ENCODE measurements around the gene ZDHHC7.

Gene ZDHHC7

GRCh38 chr16:84999857-85000480 is 11.4 kb downstream of the ZDHHC7 start:
- H3F3A ChIP-seq (ENCODE audit: control insufficient read depth, insufficient read depth), result no peaks in the 10 kb centered on the region
- no peak overlapping the region for H3K4me2 ChIP-seq (ENCODE audit: low read length)
- H3K4me3 ChIP-seq (ENCODE audit: low read length), result no peak overlapping the region
- H3K9me2 ChIP-seq (replicated peaks; ENCODE audit: control insufficient read depth, low read length), result no peaks in the 10 kb centered on the region
- no peaks in the 10 kb centered on the region for H3K9me3 ChIP-seq (ENCODE audit: control insufficient read depth, insufficient read depth, low read length)
- TF ChIP-seq CTCF (IDR thresholded peaks at IDR 0.05; ENCODE audit: low read depth, low read length, poor library complexity, severe bottlenecking) (no peak), EZH2phosphoT487 (IDR thresholded peaks at IDR 0.05; ENCODE audit: borderline replicate concordance, low read length) (no peak)
- peaks cover 9% of the 10 kb centered on the region for H3K4me1 ChIP-seq (ENCODE audit: control insufficient read depth, low read length)
- peaks cover 9% of the 10 kb centered on the region; the same call in 1 of the 2 replicates for H4K20me1 ChIP-seq (ENCODE audit: control insufficient read depth, insufficient read depth, low read depth, low read length)
- no peak overlapping the region for H3K27ac ChIP-seq (ENCODE audit: low read depth, low read length)
- H3K79me2 ChIP-seq (ENCODE audit: control insufficient read depth, low read length), result peaks cover 74% of the 10 kb centered on the region
- H3K36me3 ChIP-seq (ENCODE audit: control insufficient read depth, low read length), result peaks cover 7% of the 10 kb centered on the region
- H3K27me3 ChIP-seq (ENCODE audit: control insufficient read depth, low read length), result no peaks in the 10 kb centered on the region

GRCh38 chr16:84999200-84999599 is 12.1 kb downstream of the ZDHHC7 start:
- Histone ChIP-seq H3K4me2 (ENCODE audit: low read length) (no peak overlapping the region), H3K36me3 (ENCODE audit: control insufficient read depth, low read length) (peaks cover 14% of the 10 kb centered on the region), H3K4me3 (ENCODE audit: low read length) (no peak overlapping the region), H3K27me3 (ENCODE audit: control insufficient read depth, low read length) (no peaks in the 10 kb centered on the region), H3K79me2 (ENCODE audit: control insufficient read depth, low read length) (peaks cover 70% of the 10 kb centered on the region), H3K4me1 (ENCODE audit: control insufficient read depth, low read length) (peaks cover 9% of the 10 kb centered on the region), H3K27ac (ENCODE audit: low read depth, low read length) (no peak overlapping the region), H4K20me1 (ENCODE audit: control insufficient read depth, insufficient read depth, low read depth, low read length) (peaks cover 9% of the 10 kb centered on the region; the same call in 1 of the 2 replicates), H3F3A (ENCODE audit: control insufficient read depth, insufficient read depth) (no peaks in the 10 kb centered on the region), H3K9me2 (replicated peaks; ENCODE audit: control insufficient read depth, low read length) (no peaks in the 10 kb centered on the region), H3K9me3 (ENCODE audit: control insufficient read depth, insufficient read depth, low read length) (no peaks in the 10 kb centered on the region)
- TF ChIP-seq EZH2phosphoT487 (IDR thresholded peaks at IDR 0.05; ENCODE audit: borderline replicate concordance, low read length) (no peak), CTCF (IDR thresholded peaks at IDR 0.05; ENCODE audit: low read depth, low read length, poor library complexity, severe bottlenecking) (no peak)

GRCh38 chr16:84996365-84996764 is 15.0 kb downstream of the ZDHHC7 start:
- H3K9me2 ChIP-seq (replicated peaks; ENCODE audit: control insufficient read depth, low read length), result no peaks in the 10 kb centered on the region
- H4K20me1 ChIP-seq (ENCODE audit: control insufficient read depth, insufficient read depth, low read depth, low read length), result no peaks in the 10 kb centered on the region; the same call in 1 of the 2 replicates
- H3K36me3 ChIP-seq (ENCODE audit: control insufficient read depth, low read length), result peaks cover 24% of the 10 kb centered on the region
- no peaks in the 10 kb centered on the region for H3K27me3 ChIP-seq (ENCODE audit: control insufficient read depth, low read length)
- TF ChIP-seq EZH2phosphoT487 (IDR thresholded peaks at IDR 0.05; ENCODE audit: borderline replicate concordance, low read length), result no peak
- no peak for TF ChIP-seq CTCF (IDR thresholded peaks at IDR 0.05; ENCODE audit: low read depth, low read length, poor library complexity, severe bottlenecking)
- no peak overlapping the region for H3K4me2 ChIP-seq (ENCODE audit: low read length)
- no peaks in the 10 kb centered on the region for H3K9me3 ChIP-seq (ENCODE audit: control insufficient read depth, insufficient read depth, low read length)
- H3K4me3 ChIP-seq (ENCODE audit: low read length), result no peak overlapping the region
- peaks cover 45% of the 10 kb centered on the region for H3K79me2 ChIP-seq (ENCODE audit: control insufficient read depth, low read length)
- H3K27ac ChIP-seq (ENCODE audit: low read depth, low read length), result no peak overlapping the region
- no peaks in the 10 kb centered on the region for H3K4me1 ChIP-seq (ENCODE audit: control insufficient read depth, low read length)
- H3F3A ChIP-seq (ENCODE audit: control insufficient read depth, insufficient read depth), result no peaks in the 10 kb centered on the region

Data from DOHH2 (cell line).